Hepatocyte (in vitro differentiated cells): ENCODE data around the gene CHIT1. TPM values are rescaled to one million over a fixed set of nuclear protein-coding genes. Genes with fewer than 3 reads are reported as not detected.

ENCODE experiments used
- DNase-seq: peaks from one replicate; pipeline ENCODE4 v3.0.0-alpha.2; 2016; ENCODE audit warnings: low spot score
- H2AFZ ChIP-seq: fragments of 200-600 bp; sonication (generic); 2 replicates; pipeline ENCODE4 v1.6.0; 2016; ENCODE audit warnings: antibody characterized with exemption, mild to moderate bottlenecking
- H3K27ac ChIP-seq: fragments of 200-600 bp; sonication (generic); 2 replicates; pipeline ENCODE4 v1.5.1; 2016; ENCODE audit warnings: mild to moderate bottlenecking
- H3K27me3 ChIP-seq: fragments of 200-600 bp; sonication (generic); 2 replicates; pipeline ENCODE4 v1.6.1; 2016
- H3K36me3 ChIP-seq: fragments of 200-600 bp; sonication (generic); replicated peaks from 2 replicates; pipeline ENCODE4 v1.5.1; 2016; ENCODE audit warnings: low read depth; ENCODE audit not compliant: insufficient read depth
- H3K4me1 ChIP-seq: fragments of 200-600 bp; sonication (generic); 2 replicates; pipeline ENCODE4 v1.5.1; 2016; ENCODE audit warnings: mild to moderate bottlenecking, moderate library complexity; ENCODE audit not compliant: insufficient read depth
- H3K4me2 ChIP-seq: fragments of 200-600 bp; sonication (generic); 2 replicates; pipeline ENCODE4 v1.6.0; 2016
- H3K4me3 ChIP-seq: fragments of 200-600 bp; sonication (generic); 2 replicates; pipeline ENCODE4 v1.5.1; 2016; ENCODE audit warnings: mild to moderate bottlenecking
- H3K79me2 ChIP-seq: fragments of 200-600 bp; sonication (generic); 2 replicates; pipeline ENCODE4 v1.6.0; 2017; ENCODE audit warnings: mild to moderate bottlenecking
- H3K9me2 ChIP-seq: fragments of 200-600 bp; sonication (generic); replicated peaks from 2 replicates; pipeline ENCODE4 v1.6.0; 2017; ENCODE audit warnings: mild to moderate bottlenecking; ENCODE audit not compliant: insufficient read depth
- H3K9me3 ChIP-seq: fragments of 200-600 bp; sonication (generic); 2 replicates; pipeline ENCODE4 v1.5.1; 2016; ENCODE audit warnings: low read depth, mild to moderate bottlenecking
- H4K20me1 ChIP-seq: fragments of 200-600 bp; sonication (generic); 2 replicates; pipeline ENCODE4 v1.6.0; 2016; ENCODE audit warnings: mild to moderate bottlenecking; ENCODE audit not compliant: insufficient read depth, poor library complexity, severe bottlenecking
- CTCF ChIP-seq: fragments of 200-600 bp; sonication (generic); IDR thresholded peaks from 2 replicates; pipeline ENCODE4 v1.5.1; 2016; ENCODE audit warnings: antibody characterized with exemption, mild to moderate bottlenecking; ENCODE audit not compliant: poor library complexity
- EZH2 ChIP-seq: fragments of 200-600 bp; sonication (generic); IDR thresholded peaks from 2 replicates; pipeline ENCODE4 v1.6.1; 2016; ENCODE audit warnings: antibody characterized with exemption, mild to moderate bottlenecking, borderline replicate concordance
- EZH2phosphoT487 ChIP-seq: fragments of 200-600 bp; sonication (generic); IDR thresholded peaks from one replicate; pipeline ENCODE4 v1.6.1; 2018; ENCODE audit warnings: antibody characterized with exemption, mild to moderate bottlenecking, low read depth, moderate library complexity; ENCODE audit not compliant: unreplicated experiment, severe bottlenecking
- WGBS: methylation state at CpG from one replicate; pipeline ENCODE4 v1.1.6; 2016; ENCODE audit warnings: low lambda C conversion rate; ENCODE audit errors: missing lambda C conversion rate; 5-methylcytosine and 5-hydroxymethylcytosine counted together
- polyA plus RNA-seq: library from polyadenylated mRNA; unstranded; fragments of >200 nt; fragmentation: Nextera tagmentation; extraction: Ambion mirVana; gene quantifications from 2 replicates; pipeline ENCODE4 v1.2.1, GENCODE V29; 2016
- total RNA-seq: library from RNA; depleted of rRNA; stranded (reverse); fragments of >200 nt; gene quantifications from 2 replicates; pipeline ENCODE4 v1.2.3, GENCODE V29; 2014

The CHIT1 gene
- total and polyA plus RNA-seq, 2 experiments from 2014 or later: 0.93 to 1.1 TPM

GRCh38 chr1:203215573-203215972, 13.9 kb downstream of the CHIT1 start:
- no peaks in the 10 kb centered on the region for H4K20me1 ChIP-seq
- 69% methylated on average over 9 of the region's 9 CpGs for WGBS
- H2AFZ ChIP-seq: no peak overlapping the region
- H3K4me2 ChIP-seq: no peak overlapping the region
- no peaks in the 10 kb centered on the region for H3K9me3 ChIP-seq
- H3K9me2 ChIP-seq: no peaks in the 10 kb centered on the region
- H3K27me3 ChIP-seq: no peaks in the 10 kb centered on the region
- no peaks in the 10 kb centered on the region for H3K79me2 ChIP-seq
- no peak overlapping the region for H3K4me3 ChIP-seq
- H3K27ac ChIP-seq: no peak overlapping the region
- peaks cover 4% of the 10 kb centered on the region for H3K4me1 ChIP-seq
- TF ChIP-seq EZH2phosphoT487 (no peak), CTCF (no peak), EZH2 (no peak)
- DNase-seq: no peak
- no peaks in the 10 kb centered on the region for H3K36me3 ChIP-seq

- DNase-seq: no peak
- Histone ChIP-seq H4K20me1 (no peaks in the 10 kb centered on the region), H3K27me3 (no peaks in the 10 kb centered on the region), H2AFZ (no peak overlapping the region), H3K79me2 (no peaks in the 10 kb centered on the region), H3K4me3 (no peak overlapping the region), H3K4me1 (peaks cover 4% of the 10 kb centered on the region), H3K27ac (no peak overlapping the region), H3K9me3 (no peaks in the 10 kb centered on the region), H3K36me3 (no peaks in the 10 kb centered on the region), H3K9me2 (no peaks in the 10 kb centered on the region), H3K4me2 (no peak overlapping the region)
- TF ChIP-seq EZH2 (no peak), CTCF (no peak), EZH2phosphoT487 (no peak)
- whole genome bisulfite sequencing: 85% methylated on average over 7 of the region's 7 CpGs
Observed at GRCh38 chr1:203214871-203215270, 14.6 kb downstream of the CHIT1 start.

GRCh38 chr1:203213126-203213525, 16.3 kb downstream of the CHIT1 start:
- no peak for TF ChIP-seq CTCF
- TF ChIP-seq EZH2: no peak
- no peak for TF ChIP-seq EZH2phosphoT487
- Histone ChIP-seq H3K9me3 (no peaks in the 10 kb centered on the region), H2AFZ (no peak overlapping the region), H3K4me3 (no peak overlapping the region), H3K27me3 (no peaks in the 10 kb centered on the region), H3K4me1 (peaks cover 4% of the 10 kb centered on the region), H3K36me3 (no peaks in the 10 kb centered on the region), H3K79me2 (no peaks in the 10 kb centered on the region), H3K9me2 (no peaks in the 10 kb centered on the region), H3K4me2 (no peak overlapping the region), H3K27ac (no peak overlapping the region), H4K20me1 (no peaks in the 10 kb centered on the region)
- WGBS: 95% methylated on average over 6 of the region's 6 CpGs
- DNase-seq: no peak

GRCh38 chr1:203211812-203212211, 17.7 kb downstream of the CHIT1 start:
- no peaks in the 10 kb centered on the region for H3K9me2 ChIP-seq
- no peaks in the 10 kb centered on the region for H4K20me1 ChIP-seq
- H3K27me3 ChIP-seq: no peaks in the 10 kb centered on the region
- no peak overlapping the region for H2AFZ ChIP-seq
- no peak overlapping the region for H3K27ac ChIP-seq
- no peak for TF ChIP-seq EZH2phosphoT487
- TF ChIP-seq CTCF: no peak
- no peaks in the 10 kb centered on the region for H3K79me2 ChIP-seq
- H3K36me3 ChIP-seq: no peaks in the 10 kb centered on the region
- H3K4me1 ChIP-seq: peaks cover 4% of the 10 kb centered on the region
- 94% methylated on average over 3 of the region's 3 CpGs for WGBS
- H3K9me3 ChIP-seq: no peaks in the 10 kb centered on the region
- no peak for DNase-seq
- no peak overlapping the region for H3K4me3 ChIP-seq
- H3K4me2 ChIP-seq: no peak overlapping the region
